NCI-H2107 treated with DMSO at 0.1 percent for 48 hours (cell line): ENCODE data around the gene DDX11.
"Not testable (repeated sequence)": the region's sequence is repeated elsewhere in the genome, so short reads cannot be mapped to it uniquely, and the experiment has no call there.

ENCODE experiments used
- DNase-seq: peaks from one replicate; lab custom pipeline; 2025; ENCODE audit not compliant: unreplicated experiment; lab: John Stamatoyannopoulos, UW

The DDX11 gene

DNA sequence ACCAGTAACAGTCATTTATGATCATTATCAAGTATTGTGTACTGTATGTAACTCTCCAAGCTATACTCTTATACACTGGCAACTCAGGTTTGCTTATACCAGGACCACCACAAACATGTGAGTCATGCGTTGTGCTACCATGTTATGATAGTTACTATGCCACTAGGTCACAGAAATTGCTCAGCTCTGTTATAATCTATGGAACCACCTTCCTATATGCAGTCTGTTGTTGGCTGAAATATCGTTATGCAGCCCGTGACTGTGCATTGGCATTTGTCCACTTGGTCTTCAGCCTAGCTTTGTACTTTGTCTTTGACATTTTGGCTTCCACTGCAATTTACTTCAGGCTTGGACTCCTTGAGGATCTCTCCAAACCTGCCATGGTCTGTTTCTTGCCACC is 7.5 kb upstream of the DDX11 start:
- not testable (repeated sequence) for DNase-seq

- DNase-seq: not testable (repeated sequence)
Observed at GRCh38 chr12:31067656-31068055, 6.0 kb upstream of the DDX11 start.

DNA sequence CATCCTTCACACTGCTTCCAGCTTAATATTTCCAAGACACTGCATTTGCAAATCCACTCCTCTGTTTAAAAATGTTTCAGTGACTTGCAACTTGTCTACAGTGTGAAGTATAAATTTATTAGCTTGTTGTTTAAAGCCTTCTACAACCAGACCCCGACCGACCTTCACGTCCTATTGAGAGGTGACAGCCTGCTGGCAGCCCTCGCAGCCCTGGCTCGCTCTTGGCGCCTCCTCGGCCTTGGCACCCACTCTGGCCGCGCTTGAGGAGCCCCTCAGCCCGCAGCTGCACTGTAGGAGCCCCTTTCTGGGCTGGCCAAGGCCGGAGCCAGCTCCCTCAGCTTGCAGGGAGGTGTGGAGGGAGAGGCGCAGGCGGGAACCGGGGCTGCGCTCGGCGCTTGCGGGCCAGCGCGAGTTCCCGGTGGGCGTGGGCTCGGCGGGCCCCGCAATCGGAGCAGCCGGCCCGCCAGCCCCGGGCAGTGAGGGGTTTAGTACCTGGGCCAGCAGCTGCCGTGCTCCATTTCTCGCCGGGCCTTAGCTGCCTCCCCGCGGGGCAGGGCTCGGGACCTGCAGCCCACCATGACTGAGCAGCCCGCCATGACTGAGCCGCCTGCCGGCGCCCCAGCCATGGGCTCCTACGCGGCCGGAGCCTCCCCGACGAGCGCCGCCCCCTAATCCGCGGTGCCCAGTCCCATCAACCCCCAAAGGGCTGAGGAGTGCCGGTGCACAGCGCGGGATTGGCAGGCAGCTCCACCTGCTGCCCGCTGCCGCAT is 2.5 kb upstream of the DDX11 start:
- not testable (repeated sequence) for DNase-seq

- not testable (repeated sequence) for DNase-seq
Observed at GRCh38 chr12:31072962-31073361, 698 bp upstream of the DDX11 start.

DNA sequence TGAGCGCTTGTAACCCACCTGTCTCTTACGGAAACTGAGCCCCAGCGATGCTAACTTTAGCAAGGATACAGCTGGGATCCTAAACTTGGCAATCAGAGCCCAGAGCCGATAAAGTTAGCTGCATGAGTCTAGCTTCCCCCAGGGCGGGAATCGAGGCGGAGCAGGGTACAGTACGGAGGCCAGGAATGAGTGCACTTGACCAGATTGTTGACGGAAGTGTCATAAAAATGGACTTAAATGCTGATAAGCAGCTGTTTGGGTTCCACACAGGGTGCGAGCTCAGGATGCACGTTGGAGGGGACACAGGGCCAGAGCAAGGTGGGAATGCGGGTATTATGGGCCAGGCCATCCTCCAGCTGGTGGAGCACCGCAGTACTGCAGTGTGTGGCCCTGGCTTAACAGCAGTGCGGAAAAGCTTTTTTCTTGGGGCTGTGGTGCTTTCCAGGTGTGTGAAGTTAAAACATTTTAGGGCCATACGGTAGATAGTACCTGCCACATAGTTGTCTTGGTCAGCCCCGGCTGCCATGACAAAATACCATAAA is 744 bp downstream of the DDX11 start:
- not testable (repeated sequence) for DNase-seq

DNA sequence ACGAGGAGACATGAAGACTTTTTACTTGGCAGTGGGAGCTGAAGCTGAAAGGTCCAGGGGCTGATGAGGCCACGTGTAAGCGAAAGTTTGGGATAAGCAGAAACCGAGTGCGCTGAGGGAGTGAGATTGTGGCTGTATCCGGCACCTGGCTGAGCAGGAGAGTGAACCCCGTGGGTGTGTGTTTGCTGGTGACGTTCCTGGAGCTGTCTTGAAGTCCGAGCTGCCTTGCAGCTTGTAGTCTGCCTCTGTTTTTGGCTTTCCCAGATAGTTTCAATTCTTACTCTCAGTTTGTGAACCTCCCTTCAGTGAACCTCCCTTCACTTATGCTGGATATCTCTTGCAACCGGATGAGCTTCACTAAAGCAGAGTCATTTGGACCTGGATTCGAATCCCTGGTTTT is 2.5 kb downstream of the DDX11 start:
- DNase-seq: not testable (repeated sequence)

GRCh38 chr12:31077095-31077494 is 3.4 kb downstream of the DDX11 start:
- DNase-seq: not testable (repeated sequence)

DNA sequence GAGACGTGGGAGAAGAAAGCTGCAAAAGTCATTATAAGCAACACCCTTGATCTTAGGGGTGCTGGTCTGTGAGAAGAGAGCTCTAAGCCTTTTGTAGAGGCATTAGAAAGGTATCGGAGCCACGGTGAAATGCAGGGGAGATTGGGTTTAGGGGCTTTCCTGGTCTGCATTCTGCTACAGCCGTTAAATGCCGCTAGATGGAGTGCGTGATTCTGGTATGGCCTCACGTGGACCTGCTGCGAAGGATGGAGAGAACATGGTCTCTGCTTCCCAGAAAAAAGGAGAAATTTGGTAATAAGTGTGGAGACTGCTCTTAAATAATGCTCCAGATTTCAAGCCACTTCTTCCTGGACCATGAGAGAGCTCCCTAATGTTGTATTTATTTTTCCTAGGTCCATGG is 4.3 kb downstream of the DDX11 start:
- not testable (repeated sequence) for DNase-seq

- DNase-seq: not testable (repeated sequence)
Observed at GRCh38 chr12:31079421-31079820, 5.8 kb downstream of the DDX11 start.

GRCh38 chr12:31080221-31080620 is 6.6 kb downstream of the DDX11 start:
- peak; percentile 74 for DNase-seq

- DNase-seq: not testable (repeated sequence)
Observed at GRCh38 chr12:31081274-31081673, 7.6 kb downstream of the DDX11 start.

- not testable (repeated sequence) for DNase-seq
Observed at GRCh38 chr12:31084241-31084640, 10.6 kb downstream of the DDX11 start.

DNA sequence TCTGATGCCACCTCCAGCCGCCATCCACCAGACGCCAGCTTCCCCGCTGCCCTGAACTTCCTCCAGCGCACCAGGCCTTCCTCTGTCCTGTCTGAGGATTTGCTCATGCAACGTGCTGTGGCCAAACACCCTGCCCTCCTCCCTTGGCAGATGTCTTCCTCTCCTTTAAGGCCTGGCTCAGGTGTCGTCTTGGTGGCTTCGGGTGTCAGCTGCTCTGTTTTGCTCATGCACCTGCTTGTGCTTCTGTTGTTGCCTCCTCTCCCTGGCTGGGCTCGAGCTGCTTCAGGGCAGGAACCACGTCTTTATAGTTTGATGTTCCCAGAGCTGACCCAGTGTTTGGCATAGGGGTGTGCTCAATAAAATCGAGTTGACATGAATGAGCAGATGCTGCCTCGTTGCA is 12.4 kb downstream of the DDX11 start:
- not testable (repeated sequence) for DNase-seq

DNA sequence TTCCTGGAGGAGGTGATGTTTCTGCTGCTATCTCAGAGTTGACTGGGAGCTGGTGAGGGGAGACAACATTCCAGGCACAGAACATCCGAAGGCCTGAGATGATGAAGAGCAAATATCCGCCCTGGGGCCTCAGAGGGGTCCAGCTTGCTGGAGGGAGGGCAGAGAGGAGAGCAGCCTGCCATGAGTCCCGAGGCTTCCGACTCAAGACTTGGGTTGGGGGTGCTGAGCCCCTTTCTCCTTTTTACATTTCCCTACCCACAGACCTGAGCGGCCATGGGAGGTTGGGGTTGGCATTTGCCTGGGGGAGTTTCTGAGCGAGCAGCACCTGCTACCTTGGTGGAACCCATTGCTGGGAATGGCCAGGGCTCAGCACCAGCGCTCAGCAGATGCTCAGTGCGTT is 13.8 kb downstream of the DDX11 start:
- DNase-seq: not testable (repeated sequence)

GRCh38 chr12:31087956-31088355 is 14.3 kb downstream of the DDX11 start:
- not testable (repeated sequence) for DNase-seq

- DNase-seq: no peak
Observed at GRCh38 chr12:31089072-31089471, 15.4 kb downstream of the DDX11 start.

DNA sequence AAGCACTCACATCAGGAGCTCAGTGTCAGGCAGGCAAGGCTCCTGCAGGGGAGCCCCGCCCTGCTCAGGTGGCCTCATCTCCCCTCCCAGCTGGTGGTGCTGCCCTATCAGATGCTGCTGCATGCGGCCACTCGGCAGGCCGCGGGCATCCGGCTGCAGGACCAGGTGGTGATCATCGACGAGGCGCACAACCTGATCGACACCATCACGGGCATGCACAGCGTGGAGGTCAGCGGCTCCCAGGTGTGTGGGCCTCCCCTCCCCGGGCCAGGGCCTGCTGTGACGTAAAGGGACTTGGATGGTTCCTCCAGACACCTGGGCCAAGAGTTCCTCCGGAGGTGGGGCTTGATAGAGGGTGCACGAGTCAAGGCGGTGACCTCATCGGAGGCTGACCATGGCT is 18.0 kb downstream of the DDX11 start:
- not testable (repeated sequence) for DNase-seq

- not testable (repeated sequence) for DNase-seq
Observed at GRCh38 chr12:31092718-31093117, 19.1 kb downstream of the DDX11 start.

DNA sequence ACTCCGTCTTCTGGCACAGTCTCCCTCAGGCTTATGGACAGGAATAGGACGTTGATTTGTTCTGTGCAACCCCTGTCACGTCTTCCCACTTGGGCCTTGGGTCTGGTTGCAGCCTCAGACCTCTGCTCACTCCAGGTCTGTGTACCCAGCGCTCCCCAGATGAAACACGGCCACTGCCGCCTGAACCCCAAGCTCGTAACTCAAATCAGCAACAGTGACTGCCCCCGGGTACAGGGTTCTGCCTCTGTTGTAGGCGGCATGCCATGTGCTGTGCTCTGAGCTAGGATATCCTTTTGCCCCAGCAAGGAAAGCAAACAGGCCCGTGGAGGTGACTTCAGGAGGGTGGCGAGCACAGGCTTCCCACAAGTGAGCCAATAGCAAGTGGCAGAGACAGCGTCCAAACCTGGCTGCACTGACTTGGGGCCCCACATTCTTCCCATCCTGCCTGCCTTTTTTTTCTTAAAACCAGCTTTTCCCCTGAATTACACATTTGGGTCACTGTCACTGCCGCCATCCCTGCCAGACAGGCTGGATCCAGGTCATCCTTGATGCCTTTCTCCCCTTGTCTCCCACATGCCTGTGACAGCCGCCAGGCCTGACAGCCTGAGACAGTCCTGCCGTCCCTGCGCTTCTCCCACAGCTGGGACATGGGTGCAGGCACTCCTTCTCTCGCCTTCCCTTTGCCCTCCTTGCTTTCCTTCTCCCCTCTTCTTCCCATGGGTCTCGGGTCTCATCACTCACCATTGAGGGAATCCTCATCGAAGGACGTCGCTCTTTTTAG is 21.6 kb downstream of the DDX11 start:
- not testable (repeated sequence) for DNase-seq

GRCh38 chr12:31096251-31097065 is 22.8 kb downstream of the DDX11 start:
- DNase-seq: not testable (repeated sequence)

DNA sequence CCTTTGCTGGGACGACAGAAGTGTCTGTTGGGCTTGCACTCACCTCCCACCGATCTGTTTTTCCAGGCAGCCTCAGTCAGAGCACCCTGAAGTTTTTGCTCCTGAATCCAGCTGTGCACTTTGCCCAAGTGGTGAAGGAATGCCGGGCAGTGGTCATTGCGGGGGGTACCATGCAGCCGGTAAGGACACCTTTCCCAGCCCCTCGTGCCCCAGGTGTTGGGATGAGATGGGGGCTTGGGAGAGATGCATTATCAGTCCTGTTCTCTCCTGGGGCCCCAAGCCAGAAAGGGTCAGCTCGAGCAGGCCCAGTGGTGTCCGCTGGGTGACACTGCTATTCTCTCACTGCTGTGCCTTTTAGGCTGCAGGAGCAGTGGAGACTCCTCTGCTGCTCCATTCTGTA is 24.2 kb downstream of the DDX11 start:
- DNase-seq: not testable (repeated sequence)
